T-helper 1 cell treated with Interleukin-12 subunit alpha and Interleukin-12 subunit beta and Interleukin-4 antibody, amounts not matched to agents 30 μg/mL and 1 μg/mL, for 36 hours (primary cell): ENCODE results near the gene ITPRID2.

Source experiments
- H3K27ac Mint-ChIP-seq: one replicate; pipeline ENCODE4 v1.8.0; 2021; ENCODE audit warnings: mild to moderate bottlenecking, mixed read lengths
- H3K27me3 Mint-ChIP-seq: one replicate; pipeline ENCODE4 v1.8.0; 2021; ENCODE audit warnings: low read depth, mixed read lengths
- H3K36me3 Mint-ChIP-seq: one replicate; pipeline ENCODE4 v1.8.0; 2021; ENCODE audit warnings: low read depth, mixed read lengths
- H3K4me1 Mint-ChIP-seq: one replicate; pipeline ENCODE4 v1.8.0; 2021; ENCODE audit warnings: low read depth, mixed read lengths
- H3K4me3 Mint-ChIP-seq: one replicate; pipeline ENCODE4 v1.8.0; 2021; ENCODE audit warnings: mild to moderate bottlenecking, moderate library complexity, mixed read lengths
- H3K9me3 Mint-ChIP-seq: one replicate; pipeline ENCODE4 v1.8.0; 2021; ENCODE audit warnings: mixed read lengths

ITPRID2 gene

DNA sequence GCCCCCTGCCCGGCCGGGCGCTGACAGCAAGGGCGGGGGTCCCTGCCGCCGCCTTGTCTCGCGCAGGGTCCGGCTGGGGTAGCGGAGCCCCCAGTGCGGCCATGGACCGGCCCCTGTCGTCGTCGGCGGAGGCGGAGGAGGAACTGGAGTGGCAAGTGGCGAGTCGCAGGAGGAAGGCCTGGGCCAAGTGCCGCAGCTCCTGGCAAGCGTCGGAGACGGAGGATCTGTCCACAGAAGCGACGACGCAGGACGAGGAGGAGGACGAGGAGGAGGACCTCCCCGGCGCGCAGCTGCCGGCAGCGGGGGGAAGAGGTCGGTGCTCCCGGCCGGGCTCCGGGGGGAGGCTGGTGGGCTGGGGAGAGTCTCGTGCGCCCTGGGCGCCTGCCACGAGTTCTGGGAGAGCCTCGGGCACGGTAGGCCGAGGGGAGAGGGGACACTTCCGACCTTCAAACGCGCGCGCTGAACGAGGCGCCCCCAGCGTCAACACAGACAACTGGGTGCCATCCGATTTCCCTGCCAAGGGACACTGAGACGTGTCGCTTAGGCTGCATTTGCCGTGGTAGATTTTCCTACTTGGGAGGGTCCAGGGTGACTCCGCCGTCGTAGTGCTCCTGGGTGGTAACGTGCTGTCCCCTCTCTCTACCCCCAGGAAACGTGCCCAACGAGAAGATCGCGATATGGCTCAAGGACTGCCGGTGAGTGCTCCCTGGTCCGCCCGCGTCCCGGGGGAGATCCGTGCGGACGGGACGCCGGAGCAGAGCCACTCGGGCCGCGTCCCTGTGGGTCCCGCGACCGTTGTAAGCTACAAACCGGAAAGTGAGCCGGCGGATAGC, 652 bp downstream of the ITPRID2 start:
- peaks cover 36% of the 10 kb centered on the region for H3K4me1 Mint-ChIP-seq
- H3K27me3 Mint-ChIP-seq: peaks cover 34% of the 10 kb centered on the region
- H3K36me3 Mint-ChIP-seq: peaks cover 18% of the 10 kb centered on the region
- H3K4me3 Mint-ChIP-seq: peak overlapping the region; percentile 94
- H3K9me3 Mint-ChIP-seq: no peaks in the 10 kb centered on the region
- H3K27ac Mint-ChIP-seq: peak overlapping the region; percentile 95

DNA sequence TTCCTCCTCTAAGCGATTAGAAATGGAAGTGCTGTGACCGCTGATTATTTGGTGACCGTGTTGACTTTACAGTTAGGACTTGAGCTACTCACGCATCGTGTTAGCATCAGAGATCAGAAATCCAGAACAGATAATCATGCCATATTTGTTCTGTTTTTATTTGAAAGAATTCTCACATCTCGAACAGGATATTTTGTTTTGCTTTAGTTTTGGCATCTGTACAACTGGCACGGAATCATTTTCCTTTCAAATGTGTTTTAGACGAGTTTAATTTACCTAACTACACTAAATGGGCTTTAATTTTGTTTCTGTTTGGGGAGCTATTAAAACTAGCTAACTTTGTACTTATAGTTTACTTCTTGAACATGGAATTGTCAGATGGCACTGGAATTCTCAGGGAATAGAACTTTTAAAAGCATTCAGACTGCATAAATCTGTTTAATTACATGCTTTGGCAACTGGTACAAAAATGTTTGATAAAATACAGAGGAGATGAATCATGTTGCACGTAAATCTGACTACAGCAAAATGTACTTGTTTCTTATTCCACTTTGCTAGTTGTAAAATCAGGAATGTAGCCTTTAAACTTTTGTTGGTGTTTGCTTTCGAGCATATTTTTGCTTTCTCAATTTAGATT, 1.4 kb downstream of the ITPRID2 start:
- peaks cover 18% of the 10 kb centered on the region for H3K36me3 Mint-ChIP-seq
- no peaks in the 10 kb centered on the region for H3K9me3 Mint-ChIP-seq

DNA sequence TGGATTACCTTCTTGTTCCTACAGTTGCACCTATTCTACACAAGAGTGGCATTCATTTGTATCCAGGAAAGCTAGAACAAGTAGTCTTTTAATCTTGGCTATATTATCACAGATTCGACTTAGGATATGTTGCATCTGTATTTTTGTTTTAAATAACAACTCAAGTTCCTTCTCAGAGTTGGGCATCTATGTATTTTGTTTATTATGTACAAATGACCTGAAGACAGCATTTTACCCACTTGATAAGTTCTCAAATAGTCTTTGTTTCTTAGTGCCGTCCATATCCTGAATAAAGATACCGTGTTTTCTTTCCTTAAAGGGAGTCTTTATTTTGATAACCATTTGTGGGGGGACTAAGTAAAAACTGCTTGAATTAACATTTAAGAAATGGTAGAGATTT, 2.9 kb downstream of the ITPRID2 start:
- Mint-ChIP-seq H3K4me3 (no peak overlapping the region), H3K4me1 (peaks cover 41% of the 10 kb centered on the region)

More for the DNA sequence above, 1.4 kb downstream of the ITPRID2 start:
- Mint-ChIP-seq H3K4me1 (peaks cover 36% of the 10 kb centered on the region), H3K27ac (peak overlapping the region; percentile 95), H3K27me3 (peaks cover 29% of the 10 kb centered on the region), H3K4me3 (peak overlapping the region; percentile 94)

DNA sequence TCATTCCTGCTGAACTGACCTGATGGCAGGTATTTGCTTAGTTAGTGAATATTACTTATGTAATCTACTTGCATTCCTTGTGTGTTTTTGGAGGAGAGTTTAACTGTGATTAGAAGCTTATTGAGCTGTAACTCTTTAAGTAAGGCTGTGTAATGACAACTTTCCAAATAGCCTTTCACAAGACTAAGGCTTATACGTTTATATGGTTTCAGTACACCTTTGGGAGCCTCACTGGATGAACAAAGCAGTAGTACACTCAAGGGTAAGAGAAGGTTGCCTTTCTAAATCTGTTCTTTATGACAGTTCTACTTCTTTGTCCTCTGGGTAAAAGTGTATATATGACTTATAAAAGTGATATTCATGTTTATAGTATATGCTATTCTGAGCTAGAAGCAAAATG, 4.3 kb downstream of the ITPRID2 start:
- H3K4me3 Mint-ChIP-seq: no peak overlapping the region
- no peaks in the 10 kb centered on the region for H3K9me3 Mint-ChIP-seq
- peaks cover 6% of the 10 kb centered on the region for H3K27me3 Mint-ChIP-seq
- no peak overlapping the region for H3K27ac Mint-ChIP-seq
- peaks cover 34% of the 10 kb centered on the region for H3K36me3 Mint-ChIP-seq
- H3K4me1 Mint-ChIP-seq: peaks cover 50% of the 10 kb centered on the region

More for the DNA sequence above, 2.9 kb downstream of the ITPRID2 start:
- peaks cover 18% of the 10 kb centered on the region for H3K27me3 Mint-ChIP-seq
- no peaks in the 10 kb centered on the region for H3K9me3 Mint-ChIP-seq
- H3K36me3 Mint-ChIP-seq: peaks cover 24% of the 10 kb centered on the region
- no peak overlapping the region for H3K27ac Mint-ChIP-seq

DNA sequence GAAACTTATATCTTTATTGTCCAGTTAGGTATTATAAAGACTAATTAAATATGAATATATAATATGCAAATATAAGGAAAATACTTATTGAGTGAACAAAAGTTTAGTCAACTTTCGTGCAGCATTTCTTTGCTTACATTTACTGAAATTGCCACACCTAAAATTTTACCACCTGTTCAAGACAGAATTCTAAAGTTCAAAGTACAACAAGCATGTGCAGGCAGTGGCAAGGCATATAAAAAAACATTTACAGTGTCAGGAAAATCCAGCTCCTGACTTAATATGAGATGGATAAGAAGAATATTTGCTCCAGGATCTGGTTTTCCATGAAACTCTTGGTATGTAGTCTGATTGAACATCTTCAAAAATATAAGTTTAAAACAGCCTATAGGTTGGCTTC, 4.8 kb downstream of the ITPRID2 start:
- Mint-ChIP-seq H3K9me3 (no peaks in the 10 kb centered on the region), H3K27me3 (peaks cover 1% of the 10 kb centered on the region), H3K4me3 (no peak overlapping the region), H3K27ac (no peak overlapping the region), H3K36me3 (peaks cover 38% of the 10 kb centered on the region), H3K4me1 (peaks cover 46% of the 10 kb centered on the region)

DNA sequence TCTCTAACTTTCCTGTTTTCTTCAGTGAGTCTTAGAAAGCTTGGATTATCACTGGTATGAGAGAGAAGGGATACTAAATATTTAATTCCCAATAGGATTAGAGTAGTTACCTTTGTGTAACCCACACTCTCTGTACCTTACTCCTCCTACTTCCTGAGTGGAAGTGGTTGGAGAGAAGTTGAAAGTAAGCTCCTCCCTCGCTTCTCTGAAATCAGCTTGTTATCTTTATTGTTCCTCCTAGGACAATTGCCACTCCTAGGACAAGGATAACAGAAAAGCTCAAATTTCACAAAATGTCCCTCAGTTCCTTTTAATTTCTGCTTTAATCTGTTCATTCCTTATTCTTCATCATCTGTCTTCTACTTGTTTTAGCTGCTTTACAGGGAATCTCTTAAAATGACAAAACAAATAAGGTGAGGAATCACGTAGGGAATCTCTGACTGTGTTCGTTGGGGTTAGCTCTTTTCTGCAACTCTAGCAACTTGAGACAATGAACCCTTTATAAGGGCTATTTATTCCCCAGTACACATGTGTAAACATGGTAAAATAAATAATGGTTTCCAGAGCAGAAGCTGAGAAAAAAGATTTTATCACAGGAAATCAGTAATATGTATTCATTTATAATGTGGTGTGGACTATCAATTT, 8.6 kb downstream of the ITPRID2 start:
- Mint-ChIP-seq H3K4me1 (peaks cover 31% of the 10 kb centered on the region), H3K36me3 (peaks cover 48% of the 10 kb centered on the region), H3K4me3 (no peak overlapping the region), H3K27ac (peak overlapping the region; percentile 6), H3K9me3 (no peaks in the 10 kb centered on the region), H3K27me3 (no peaks in the 10 kb centered on the region)

DNA sequence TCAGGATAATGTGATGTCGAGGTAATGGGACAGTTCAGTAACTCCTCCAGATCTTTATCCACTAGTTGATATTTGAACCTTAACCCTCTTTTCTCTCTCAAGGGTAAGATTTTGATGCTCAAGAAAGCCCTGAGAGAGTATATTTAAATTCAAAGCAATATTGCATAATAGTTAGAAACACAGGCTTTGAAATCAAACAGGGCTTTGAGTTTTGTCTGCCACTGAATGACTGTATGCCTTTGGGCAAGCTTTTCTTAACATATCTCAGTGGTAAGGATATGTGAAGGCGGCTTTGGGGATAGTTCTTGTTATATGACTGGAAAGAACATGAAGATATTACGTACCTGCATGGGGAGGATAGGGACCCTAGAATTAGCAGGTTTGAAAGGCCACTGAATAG, 11.1 kb downstream of the ITPRID2 start:
- H3K4me3 Mint-ChIP-seq: no peak overlapping the region
- no peak overlapping the region for H3K27ac Mint-ChIP-seq
- no peaks in the 10 kb centered on the region for H3K9me3 Mint-ChIP-seq
- H3K36me3 Mint-ChIP-seq: peaks cover 51% of the 10 kb centered on the region
- H3K4me1 Mint-ChIP-seq: peaks cover 28% of the 10 kb centered on the region
- no peaks in the 10 kb centered on the region for H3K27me3 Mint-ChIP-seq

DNA sequence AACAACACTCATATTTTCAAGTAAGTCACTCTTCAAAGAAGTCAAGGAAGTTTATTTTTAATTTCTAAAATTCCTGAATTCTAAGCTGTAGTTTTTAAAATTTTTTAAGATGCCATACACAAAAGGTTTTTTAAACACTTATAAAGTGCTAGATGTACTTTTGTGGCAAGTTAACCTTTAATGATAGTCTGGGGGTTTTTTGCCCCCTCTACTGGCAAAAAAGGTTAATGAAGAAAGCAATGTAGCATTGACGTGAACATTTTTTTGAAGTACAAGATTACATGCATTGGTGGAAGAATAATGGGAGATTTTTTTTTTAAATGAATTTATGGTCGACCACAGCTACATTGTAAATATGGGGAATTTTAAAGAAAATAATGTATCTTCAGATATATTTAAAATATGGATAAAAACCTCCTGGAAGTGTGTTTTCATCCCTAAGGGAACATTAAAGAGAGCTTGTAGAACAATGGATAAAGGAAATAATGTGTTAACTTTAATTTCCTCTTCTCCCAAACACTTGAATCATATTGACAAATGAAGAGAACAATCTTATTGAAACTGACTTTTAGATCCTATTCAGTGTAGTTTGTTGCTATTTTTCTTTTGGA, 12.6 kb downstream of the ITPRID2 start:
- no peaks in the 10 kb centered on the region for H3K9me3 Mint-ChIP-seq

DNA sequence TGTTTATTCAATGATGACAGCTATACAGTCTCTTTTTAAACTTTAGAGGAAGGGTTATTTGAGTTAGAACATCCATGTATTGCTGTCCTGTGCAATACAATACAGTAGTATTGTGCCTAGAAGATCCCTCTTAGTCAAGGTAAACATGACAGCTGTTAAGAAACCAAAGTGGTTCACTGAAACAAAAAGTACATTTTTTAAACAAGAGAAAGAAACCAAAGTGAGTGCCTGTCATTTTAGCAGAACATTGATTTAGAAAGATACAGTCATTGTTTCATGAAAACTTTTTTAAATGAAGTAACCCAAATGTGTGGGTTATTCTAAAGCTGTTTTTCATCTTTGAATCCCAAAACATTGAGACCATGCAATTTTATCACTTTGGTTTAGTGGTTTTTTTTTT, 15.5 kb downstream of the ITPRID2 start:
- Mint-ChIP-seq H3K9me3 (no peaks in the 10 kb centered on the region), H3K4me3 (no peak overlapping the region), H3K4me1 (peaks cover 17% of the 10 kb centered on the region), H3K36me3 (peaks cover 32% of the 10 kb centered on the region), H3K27me3 (no peaks in the 10 kb centered on the region), H3K27ac (no peak overlapping the region)

More for the DNA sequence above, 12.6 kb downstream of the ITPRID2 start:
- Mint-ChIP-seq H3K27ac (no peak overlapping the region), H3K4me3 (no peak overlapping the region), H3K27me3 (no peaks in the 10 kb centered on the region), H3K4me1 (peaks cover 30% of the 10 kb centered on the region), H3K36me3 (peaks cover 51% of the 10 kb centered on the region)

DNA sequence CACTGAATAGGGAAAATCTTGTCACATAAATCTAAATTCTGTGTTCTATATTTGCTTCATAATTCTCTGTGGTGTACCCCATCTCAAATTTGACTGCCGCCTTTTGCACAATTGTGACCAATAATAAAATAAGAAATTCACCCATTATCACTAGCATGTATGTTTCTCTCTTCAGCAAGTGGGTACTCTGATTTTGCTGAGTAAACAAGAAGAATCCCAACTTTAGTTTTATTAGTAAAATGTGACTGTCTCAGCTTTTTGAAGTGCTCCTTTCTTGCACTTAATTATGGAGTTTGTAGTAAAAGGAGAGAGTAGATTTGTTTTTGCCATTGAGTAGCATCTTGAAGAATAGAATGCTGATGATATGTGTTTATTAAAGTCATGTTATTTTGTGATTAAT, 16.1 kb downstream of the ITPRID2 start:
- no peaks in the 10 kb centered on the region for H3K27me3 Mint-ChIP-seq
- peaks cover 28% of the 10 kb centered on the region for H3K36me3 Mint-ChIP-seq
- H3K9me3 Mint-ChIP-seq: no peaks in the 10 kb centered on the region
- H3K4me1 Mint-ChIP-seq: peaks cover 17% of the 10 kb centered on the region
- H3K27ac Mint-ChIP-seq: no peak overlapping the region
- H3K4me3 Mint-ChIP-seq: no peak overlapping the region

DNA sequence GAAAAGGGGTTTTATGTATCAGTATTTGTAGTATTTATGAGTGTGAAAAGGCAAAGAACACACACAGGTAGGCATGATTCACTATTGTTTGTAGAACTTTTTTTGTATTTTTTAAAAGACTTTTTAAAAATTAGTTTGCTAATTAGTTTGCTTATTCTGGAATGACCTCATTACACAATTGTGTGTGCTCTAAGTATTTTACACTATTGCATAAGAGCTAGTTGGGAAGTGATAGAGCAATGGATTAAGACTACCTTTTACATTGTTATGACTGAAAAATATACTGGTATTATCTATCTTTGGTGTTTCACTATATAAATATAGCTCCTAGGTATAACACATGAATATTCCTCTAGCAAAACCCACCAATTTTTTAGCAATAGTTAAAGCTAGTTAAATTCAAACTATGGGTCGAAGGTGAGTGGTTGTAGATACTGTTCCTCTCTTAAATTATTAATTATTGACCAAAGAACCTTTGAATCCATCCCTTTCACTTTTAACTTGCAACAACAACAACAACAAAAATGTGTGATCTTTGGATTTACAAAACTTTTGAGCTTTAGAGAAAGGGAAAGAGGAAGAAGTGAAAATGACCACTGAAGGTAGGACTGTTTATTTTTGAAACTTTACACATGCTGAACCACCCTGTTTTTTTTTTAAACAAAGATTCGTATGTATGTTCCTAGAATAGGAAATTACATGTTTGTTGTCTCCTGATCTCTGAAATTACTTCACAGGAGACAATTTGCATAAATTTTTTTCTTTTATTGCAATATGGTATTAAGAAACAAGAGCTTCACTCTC, 18.7 kb downstream of the ITPRID2 start:
- H3K27ac Mint-ChIP-seq: no peak overlapping the region

DNA sequence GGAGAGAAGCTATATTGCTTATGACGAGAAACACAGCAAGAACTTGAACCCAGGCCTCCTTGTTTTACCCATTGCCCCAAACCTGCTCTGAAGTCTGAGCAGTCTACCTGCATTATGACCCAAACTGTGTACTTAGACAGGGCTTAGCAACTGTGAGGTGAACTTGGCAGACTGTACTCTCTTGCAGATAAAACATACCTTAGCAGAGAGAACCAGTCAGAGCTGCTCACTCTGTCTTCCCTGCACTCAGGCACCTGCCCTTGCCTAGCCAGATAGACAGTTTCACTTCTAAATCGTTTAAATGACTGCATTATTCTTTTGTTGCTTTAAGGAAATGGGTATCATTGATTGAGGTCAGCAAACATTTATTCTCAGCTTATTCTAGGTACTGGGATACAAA, 20.3 kb downstream of the ITPRID2 start:
- Mint-ChIP-seq H3K4me1 (peaks cover 10% of the 10 kb centered on the region), H3K27ac (no peak overlapping the region), H3K27me3 (no peaks in the 10 kb centered on the region), H3K36me3 (peaks cover 29% of the 10 kb centered on the region), H3K9me3 (no peaks in the 10 kb centered on the region), H3K4me3 (no peak overlapping the region)

More for the DNA sequence above, 18.7 kb downstream of the ITPRID2 start:
- Mint-ChIP-seq H3K4me1 (peaks cover 11% of the 10 kb centered on the region), H3K4me3 (no peak overlapping the region), H3K27me3 (no peaks in the 10 kb centered on the region), H3K9me3 (no peaks in the 10 kb centered on the region), H3K36me3 (peaks cover 26% of the 10 kb centered on the region)

DNA sequence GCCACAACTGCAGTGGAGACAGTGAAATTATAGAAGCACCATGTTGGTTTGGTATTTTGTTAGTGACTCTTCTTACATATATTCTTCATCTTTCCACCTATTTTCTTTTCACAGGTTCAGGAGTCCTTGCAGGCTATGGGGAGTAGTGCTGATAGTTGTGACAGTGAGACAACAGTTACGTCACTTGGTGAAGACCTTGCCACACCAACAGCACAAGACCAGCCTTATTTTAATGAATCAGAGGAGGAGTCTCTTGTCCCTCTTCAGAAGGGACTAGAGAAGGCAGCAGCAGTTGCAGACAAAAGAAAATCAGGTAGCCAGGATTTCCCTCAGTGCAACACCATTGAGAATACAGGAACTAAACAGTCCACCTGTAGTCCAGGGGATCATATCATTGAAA, 23.6 kb downstream of the ITPRID2 start:
- Mint-ChIP-seq H3K4me3 (no peak overlapping the region), H3K9me3 (no peaks in the 10 kb centered on the region), H3K27ac (no peak overlapping the region), H3K4me1 (peaks cover 4% of the 10 kb centered on the region), H3K27me3 (no peaks in the 10 kb centered on the region), H3K36me3 (peaks cover 34% of the 10 kb centered on the region)
